Left forelimb (tissue), 1 donor: ENCODE data around the gene HES7.
"Not testable (repeated sequence)": the region's sequence is repeated elsewhere in the genome, so short reads cannot be mapped to it uniquely, and the experiment has no call there.

Experiments used
- DNase-seq: peaks from one replicate; pipeline ENCODE4 v3.0.0-alpha.2; 2018; ENCODE audit warnings: low spot score

Gene HES7

GRCh38 chr17:8123695-8124349 is at the start of gene HES7:
Gene HES7 (minus strand): TSS chr17:8124106. CDS start chr17:8124084, 22 bp downstream.
- no peak for DNase-seq

GRCh38 chr17:8173056-8173870 is 49.4 kb upstream of the HES7 start:
- DNase-seq = no peak

DNA sequence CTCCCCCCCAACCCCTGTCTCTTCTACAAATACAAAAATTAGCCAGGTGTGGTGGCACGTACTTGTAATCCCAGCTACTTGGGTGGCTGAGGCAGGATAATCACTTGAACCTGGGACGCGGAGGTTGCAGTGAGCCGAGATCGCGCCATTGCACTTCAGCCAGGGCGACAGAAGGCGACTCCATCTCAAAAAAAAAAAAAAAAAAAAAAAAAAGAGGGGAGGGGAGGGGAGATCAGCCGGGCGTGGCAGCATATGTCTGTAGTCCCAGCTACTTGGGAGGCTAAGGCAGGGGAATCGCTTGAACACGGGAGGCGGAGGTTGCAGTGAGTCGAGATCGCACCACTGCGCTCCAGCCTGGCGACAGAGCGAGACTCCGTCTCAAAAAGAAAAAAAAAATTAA is 46.3 kb upstream of the HES7 start:
- DNase-seq = not testable (repeated sequence)

DNA sequence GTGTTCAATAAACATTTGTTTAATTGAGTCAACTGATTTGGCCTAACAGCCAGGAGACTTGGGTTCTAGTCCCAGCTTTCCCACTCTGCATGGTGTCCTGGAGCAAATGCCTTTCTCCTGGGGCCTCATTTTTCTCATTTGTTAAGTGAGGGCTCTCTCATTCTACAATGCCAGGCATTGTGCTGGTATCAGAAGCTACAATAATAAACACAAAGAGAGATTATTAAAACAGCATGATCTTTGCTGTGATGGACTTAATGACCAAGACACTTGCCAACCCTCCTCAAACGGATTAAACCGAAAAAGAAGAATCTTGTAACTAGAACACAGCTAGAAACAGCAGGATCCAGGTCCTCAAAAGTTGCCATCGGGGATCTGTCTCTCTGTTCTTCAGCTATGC is 43.6 kb upstream of the HES7 start:
- DNase-seq = no peak

DNA sequence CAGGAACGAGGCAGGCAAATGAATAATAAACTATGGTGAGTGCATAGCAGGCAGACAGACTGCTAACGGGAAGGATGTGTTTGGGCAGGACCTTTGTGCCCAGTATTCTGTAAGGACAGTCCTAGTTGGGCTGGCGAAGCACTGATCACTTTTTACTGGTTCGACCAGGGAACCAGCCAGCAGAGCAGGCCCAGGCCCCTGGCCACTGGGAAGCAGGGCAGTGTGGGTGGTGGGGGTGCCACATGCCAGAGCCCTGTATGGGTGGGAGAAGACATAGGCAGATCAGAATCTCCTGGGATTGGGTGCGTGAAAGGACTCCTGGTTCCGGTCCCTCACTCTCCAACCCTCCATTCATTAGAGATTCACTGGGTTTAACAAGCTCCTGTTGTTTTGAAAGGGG is 42.8 kb upstream of the HES7 start:
- DNase-seq = no peak

DNA sequence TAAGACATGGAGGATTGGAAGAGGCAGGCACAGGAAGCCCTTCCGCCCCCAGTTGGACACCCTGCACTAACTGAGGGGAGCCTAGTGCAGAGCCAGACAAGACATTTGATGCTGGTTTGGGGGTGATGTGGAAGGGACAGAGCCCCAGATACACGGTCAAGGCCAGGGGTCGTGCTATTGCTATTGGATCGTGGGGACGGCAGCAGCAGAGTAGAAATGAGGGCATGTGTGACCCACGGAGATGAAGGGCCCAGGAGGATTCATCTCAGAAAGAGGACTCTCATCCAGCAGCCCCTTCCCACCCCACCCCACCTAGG is 40.9 kb upstream of the HES7 start:
- DNase-seq = no peak

DNA sequence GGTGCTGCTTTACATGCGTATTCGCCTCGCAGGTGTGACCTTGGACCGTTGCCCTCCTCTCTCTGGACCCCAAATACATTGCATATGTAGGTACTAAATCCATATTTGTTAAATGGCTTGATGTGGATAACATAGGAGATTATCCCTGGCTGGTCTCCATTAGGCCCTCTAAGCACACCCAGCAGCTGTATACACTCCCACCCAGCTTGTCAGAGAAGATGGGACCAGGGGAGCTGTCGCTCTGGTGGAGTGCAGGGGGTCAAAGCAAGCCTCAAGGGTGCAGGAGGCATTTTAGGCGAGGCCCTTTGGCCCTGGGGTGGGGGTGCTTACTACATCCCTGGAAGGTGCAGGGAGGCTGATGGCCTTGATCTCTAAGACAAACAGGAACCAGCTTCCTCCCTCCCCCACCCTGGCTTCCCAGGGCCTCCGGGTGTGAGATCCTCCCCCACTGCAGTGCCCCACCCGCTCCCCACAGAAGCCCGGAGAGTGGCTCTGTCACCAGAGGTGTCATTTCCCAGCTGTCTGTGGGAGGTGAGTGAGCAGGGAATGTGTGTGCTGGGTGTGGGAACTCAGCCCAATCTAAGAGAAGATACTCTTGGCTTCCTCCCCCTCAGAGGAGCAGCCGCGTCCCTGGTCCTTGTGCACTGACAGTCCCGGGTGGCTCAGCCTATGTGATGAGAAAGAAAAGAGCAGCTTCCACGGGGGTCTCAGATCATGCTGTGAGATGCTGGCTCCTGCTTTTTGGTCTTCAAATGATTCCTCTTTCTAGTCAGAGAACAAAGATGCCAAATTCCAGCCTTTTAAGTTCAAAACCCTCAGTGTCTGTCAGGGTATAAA is 40.3 kb upstream of the HES7 start:
- DNase-seq = no peak

DNA sequence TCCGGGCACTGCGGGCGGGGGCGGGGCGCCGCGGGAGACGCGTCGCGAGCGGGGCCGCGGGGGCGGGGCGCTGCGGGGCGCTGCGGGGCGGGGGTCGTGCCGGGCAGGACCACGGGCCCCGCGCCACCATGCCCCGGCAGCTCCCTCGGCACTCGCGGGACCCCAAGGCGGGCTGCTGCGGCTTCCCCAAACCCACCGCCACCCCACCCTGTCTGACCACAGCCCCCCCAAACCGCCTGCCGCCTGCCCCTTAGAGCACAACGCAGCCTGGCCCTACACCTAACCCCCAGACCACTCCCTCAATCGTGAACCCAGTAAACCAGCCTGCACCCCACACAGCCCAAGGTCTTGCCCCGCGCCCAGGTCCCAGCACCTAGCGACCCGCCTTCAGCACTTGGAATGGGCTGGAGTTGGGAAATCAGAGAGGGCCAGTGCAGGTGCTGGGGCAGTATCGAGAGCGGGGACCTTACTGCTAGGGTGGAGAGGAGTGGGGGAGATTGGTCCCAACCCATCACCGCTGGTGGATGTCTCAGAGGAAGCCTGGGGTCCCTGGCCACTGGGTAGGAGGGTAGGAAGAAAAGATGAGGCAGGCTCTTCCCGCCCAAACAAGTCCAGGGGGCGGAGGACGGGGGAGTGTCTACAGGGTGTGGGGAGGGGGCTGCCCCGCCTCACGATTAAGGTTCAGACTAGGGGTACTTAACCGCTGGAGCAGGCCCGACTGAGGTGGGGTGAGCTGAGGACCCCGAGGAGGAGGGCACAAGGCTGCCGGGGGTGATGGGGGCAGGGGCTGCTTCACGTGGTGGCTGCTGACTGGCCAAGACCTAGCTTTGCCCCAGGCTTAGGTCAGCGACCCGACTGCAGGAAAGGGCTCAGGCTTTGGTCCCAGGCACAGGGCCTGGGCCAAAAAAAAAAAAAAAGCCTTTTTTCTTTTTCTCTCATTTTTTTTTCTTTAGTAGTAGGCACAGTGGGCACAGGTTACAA is 39.4 kb upstream of the HES7 start:
- no peak for DNase-seq

GRCh38 chr17:8162233-8162996 is 38.5 kb upstream of the HES7 start, which contains the start of gene VAMP2:
Gene VAMP2 (minus strand): TSS chr17:8162948. CDS start chr17:8162879, 69 bp downstream.
- DNase-seq = peak; percentile 90

- DNase-seq = no peak
Measured at GRCh38 chr17:8161289-8162232, 37.7 kb upstream of the HES7 start.

DNA sequence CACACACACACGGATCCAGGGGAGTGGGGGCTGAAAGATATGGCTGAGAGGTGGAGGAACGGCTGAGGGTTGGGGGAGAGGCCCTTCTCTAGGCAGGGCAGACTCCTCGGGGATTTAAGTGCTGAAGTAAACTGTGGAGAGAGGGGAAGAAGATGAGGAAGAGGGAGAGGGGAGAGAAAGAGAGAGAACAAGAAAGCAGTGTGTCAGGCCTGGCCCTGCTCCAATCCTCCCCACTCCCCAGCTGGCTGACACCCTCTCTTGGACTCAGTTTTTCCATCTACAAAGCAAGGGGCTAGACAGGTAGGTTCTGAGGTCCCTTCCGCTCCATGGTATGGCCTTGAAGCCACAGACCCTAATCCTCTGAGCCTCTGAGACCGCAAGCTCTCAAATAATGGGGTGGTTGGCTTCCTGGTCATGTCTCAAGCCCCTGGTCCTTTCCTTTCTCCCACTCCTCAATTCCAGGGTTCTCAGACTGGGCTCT is 36.9 kb upstream of the HES7 start:
- DNase-seq = no peak

DNA sequence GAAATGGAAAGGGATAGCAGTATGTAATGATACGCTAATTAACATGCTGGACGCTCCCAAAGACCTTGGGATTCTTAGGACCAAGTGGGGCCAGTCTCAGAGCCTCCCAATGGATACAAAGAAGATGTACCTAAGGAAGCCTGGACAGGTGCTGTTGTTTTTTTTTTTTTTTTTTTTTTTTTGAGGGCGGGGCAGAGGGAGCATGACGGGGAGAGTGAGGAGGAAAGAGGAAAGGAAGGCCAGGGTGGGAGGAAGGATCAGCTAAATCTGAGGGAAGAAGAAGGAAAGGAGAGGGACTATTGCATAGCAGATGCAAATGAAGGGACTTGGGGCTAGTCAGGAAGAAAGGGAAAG is 36.3 kb upstream of the HES7 start:
- DNase-seq = no peak

DNA sequence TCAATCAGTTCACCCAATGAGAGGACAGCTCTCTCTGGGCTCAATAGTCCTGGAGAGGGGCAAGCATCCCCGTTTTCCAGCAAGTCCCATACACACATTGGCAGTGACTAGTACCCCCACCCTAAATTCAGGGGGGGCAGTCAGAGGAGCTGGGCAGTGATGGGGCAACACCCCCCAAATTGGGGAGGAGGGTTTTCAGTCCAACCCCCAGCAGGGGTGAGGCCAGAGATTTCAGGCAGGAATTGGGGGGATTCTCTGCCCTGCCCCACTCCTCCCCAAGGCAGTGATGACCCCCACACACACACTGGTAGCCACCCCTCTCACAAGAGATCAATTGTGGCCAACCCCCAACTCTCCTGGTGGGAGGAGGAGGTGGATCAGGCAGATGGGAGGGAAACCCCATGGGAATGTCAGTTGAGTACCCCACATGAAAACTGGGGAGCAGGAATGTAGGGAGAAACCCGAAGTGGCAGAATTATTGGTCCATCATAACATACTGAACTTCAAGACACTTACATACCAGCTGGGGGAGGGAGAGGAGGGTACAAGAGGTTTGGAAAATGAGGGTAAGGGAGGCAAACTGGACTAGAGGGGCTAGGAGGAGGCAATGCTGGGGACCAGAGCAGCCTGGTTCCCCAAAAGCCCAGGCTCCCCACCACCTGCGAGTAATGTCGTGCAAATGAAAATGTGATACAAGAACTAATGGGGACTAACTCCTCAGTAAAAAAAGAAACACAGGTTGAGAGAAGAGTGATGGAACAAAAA is 35.7 kb upstream of the HES7 start:
- DNase-seq = no peak

DNA sequence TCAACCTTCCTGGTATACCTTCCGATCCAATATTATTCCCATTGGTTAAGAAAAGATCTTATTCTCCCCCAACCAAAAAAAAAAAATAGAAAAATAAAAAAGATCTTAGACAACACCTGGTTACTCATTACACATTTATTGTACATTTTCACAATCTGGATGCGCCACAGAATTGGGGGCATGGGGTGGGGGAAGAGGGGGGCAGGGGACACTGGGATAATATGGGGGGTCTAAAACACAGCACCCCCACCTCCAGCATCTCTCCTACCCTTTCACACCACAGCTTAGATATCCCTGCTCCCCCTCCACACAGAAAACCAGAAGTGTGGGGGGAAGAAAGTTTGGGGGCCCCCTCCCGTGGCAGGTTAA is 35.1 kb upstream of the HES7 start:
- no peak for DNase-seq

- peak; percentile 87 for DNase-seq
Measured at GRCh38 chr17:8158267-8159031, 34.5 kb upstream of the HES7 start.

- DNase-seq = peak; percentile 100
Measured at GRCh38 chr17:8156246-8156992, 32.5 kb upstream of the HES7 start.

- DNase-seq = no peak
Measured at GRCh38 chr17:8155996-8156245, 32.0 kb upstream of the HES7 start.
